Stomach (tissue), 4 donors: ENCODE data around the gene GALNT13.

ENCODE experiments used
- CTCF ChIP-seq, 7 experiments: fragments of 450-650 bp in 4 of 7; fragments of 200-600 bp in 3 of 7; sonication (generic) in 3 of 7; IDR thresholded peaks; one replicate each; pipeline ENCODE4 v1.5.1; 2016 to 2019; ENCODE audit warnings: antibody characterized with exemption in 7 of 7, control low read depth in 2 of 7, mild to moderate bottlenecking in 1 of 7
- POLR2A ChIP-seq, 4 donors: fragments of 450-650 bp; IDR thresholded peaks; one replicate each; pipeline ENCODE4 v1.6.1; 2016; ENCODE audit warnings: antibody characterized with exemption in 4 of 4, control low read depth in 2 of 4, mild to moderate bottlenecking in 1 of 4, moderate library complexity in 1 of 4
- POLR2AphosphoS5 ChIP-seq, 3 donors: sonication (generic); formaldehyde crosslinking; IDR thresholded peaks; one replicate each; pipeline ENCODE4 v1.6.1; 2016; ENCODE audit warnings: antibody characterized with exemption in 3 of 3

- TF ChIP-seq CTCF (IDR thresholded peaks at IDR 0.05) (no peak), POLR2A (IDR thresholded peaks at IDR 0.05) (no peak), POLR2AphosphoS5 (IDR thresholded peaks at IDR 0.05) (no peak)
Measured at GRCh38 chr2:154324601-154325000, 452.9 kb downstream of the GALNT13 start.
